Loucy (cell line): ENCODE measurements around the gene SLC9B1.

ENCODE experiments used
- CTCF ChIP-seq: fragments of 200-600 bp; sonication (generic); conservative IDR thresholded peaks from 2 replicates; pipeline ENCODE4 v1.5.1; 2014; ENCODE audit warnings: mild to moderate bottlenecking, antibody characterized with exemption, low read length
- EZH2phosphoT487 ChIP-seq: fragments of 200-600 bp; IDR thresholded peaks from 2 replicates; pipeline ENCODE4 v1.6.1; 2018; ENCODE audit warnings: antibody characterized with exemption, mild to moderate bottlenecking, moderate library complexity, borderline replicate concordance

GRCh38 chr4:102959496-102959895 is 60.0 kb downstream of the SLC9B1 start:
- no peak for TF ChIP-seq CTCF
- TF ChIP-seq EZH2phosphoT487, result no peak
